Measurements from ENCODE around the gene PLEKHG4B. TPM values are rescaled to one million over a fixed set of nuclear protein-coding genes. Genes with fewer than 3 reads are reported as not detected.

PLEKHG4B gene
- total and polyA plus RNA-seq, 2 of the 4 experiments (the other 2 are of a cell fraction), result 1.1 TPM

DNA sequence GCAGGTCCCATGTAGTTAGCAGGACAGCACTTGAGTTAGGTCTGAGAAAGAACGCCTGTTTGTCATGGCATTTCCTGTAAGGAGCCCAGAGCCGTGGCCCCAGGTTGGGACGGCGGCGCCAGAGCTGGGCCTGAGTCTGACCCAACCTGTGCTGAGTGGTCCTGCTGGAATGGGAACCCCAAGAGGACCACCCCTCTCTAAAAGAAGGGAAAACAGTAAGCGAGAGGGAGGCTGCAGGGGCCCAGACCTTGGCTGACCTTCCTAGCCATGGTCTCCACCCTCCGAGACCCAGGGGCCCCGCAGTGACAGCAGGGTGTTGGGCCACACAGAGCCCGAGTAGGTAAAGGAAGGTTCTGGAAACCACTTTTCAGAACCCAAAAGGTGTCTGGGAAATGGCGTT, 97.5 kb downstream of the PLEKHG4B start:
- Histone ChIP-seq H3K27ac (ENCODE audit: insufficient read depth, low read length) (no peak overlapping the region), H3K56ac (ENCODE audit: extremely low read depth, insufficient read depth, low read length) (no peak overlapping the region), H4K20me1 (ENCODE audit: insufficient read depth, low read length) (peaks cover 2% of the 10 kb centered on the region; the same call in 1 of the 2 replicates), H3K36me3 (ENCODE audit: control insufficient read depth, insufficient read depth, low read length) (no peaks in the 10 kb centered on the region), H3K23ac (ENCODE audit: low read depth, low read length) (no peak overlapping the region), H2BK120ac (ENCODE audit: low read depth, low read length) (no peak overlapping the region), H3K4me3 (ENCODE audit: insufficient read depth, low read depth, low read length) (no peak overlapping the region), H2AK5ac (ENCODE audit: low read depth, low read length) (peak overlapping the region; percentile 4; the same call in 1 of the 2 replicates), H2BK15ac (ENCODE audit: low read depth, low read length) (no peak overlapping the region), H2BK20ac (ENCODE audit: low read depth, low read length) (no peak overlapping the region), H3K79me1 (ENCODE audit: low read depth in 1 of 2, low read length in 2 of 2) (no peaks in the 10 kb centered on the region), H4K5ac (ENCODE audit: low read depth, low read length) (no peak overlapping the region), H3K27me3 (ENCODE audit: control insufficient read depth, insufficient read depth, low read length) (peaks cover 12% of the 10 kb centered on the region; the same call in 1 of the 2 replicates), H3K4me2 (ENCODE audit: low read depth, low read length) (no peak overlapping the region), H3K4me1 (ENCODE audit: control insufficient read depth, insufficient read depth, low read length) (no peaks in the 10 kb centered on the region), H3K9ac (ENCODE audit: low read depth, low read length) (no peak overlapping the region), H3K9me3 (ENCODE audit: control insufficient read depth, insufficient read depth, low read length) (no peaks in the 10 kb centered on the region), H3K18ac (ENCODE audit: low read depth, low read length) (no peak overlapping the region), H3K14ac (replicated peaks; ENCODE audit: low read depth, low read length) (no peak overlapping the region), H3K9me1 (ENCODE audit: insufficient read depth, low read length) (peaks cover 3% of the 10 kb centered on the region; the same call in 1 of the 2 replicates), H4K91ac (ENCODE audit: insufficient read depth, low read depth, low read length) (no peak overlapping the region), H2AFZ (replicated peaks; ENCODE audit: low read length, poor library complexity) (no peak overlapping the region), H3K4ac (ENCODE audit: low read depth, low read length) (no peak overlapping the region), H2AK9ac (replicated peaks; ENCODE audit: low read depth, low read length, poor library complexity) (no peak overlapping the region), H2BK5ac (ENCODE audit: low read depth, low read length, poor library complexity, severe bottlenecking) (no peak overlapping the region), H4K8ac (ENCODE audit: low read depth in 2 of 2, low read length in 2 of 2) (no peak overlapping the region)
- ChIA-PET CTCF (no interaction called here), POLR2A (ENCODE audit: unreplicated experiment) (no interaction called here)
- DNase-seq (no peak), ATAC-seq (ENCODE audit: low read depth) (no peak)
- no TSS peak for BruUV-seq (replicated peaks)
- 96% methylated on average over 5 of the region's 10 CpGs; no CpG with 5 or more reads in 1 of the 2 experiments for WGBS, 2 experiments (ENCODE audit: extremely low coverage in 2 of 2, insufficient read length in 1 of 2)
- intact Hi-C loops (cut with micrococcal nuclease), result no loop called here
- dilution Hi-C loops (cut with HindIII; ENCODE audit: low sequenced_read_pairs, unreplicated experiment), result no loop called here
- in situ Hi-C loops (cut with MboI; ENCODE audit: low sequenced_read_pairs), result no loop called here
- TF ChIP-seq, protein P1, sequence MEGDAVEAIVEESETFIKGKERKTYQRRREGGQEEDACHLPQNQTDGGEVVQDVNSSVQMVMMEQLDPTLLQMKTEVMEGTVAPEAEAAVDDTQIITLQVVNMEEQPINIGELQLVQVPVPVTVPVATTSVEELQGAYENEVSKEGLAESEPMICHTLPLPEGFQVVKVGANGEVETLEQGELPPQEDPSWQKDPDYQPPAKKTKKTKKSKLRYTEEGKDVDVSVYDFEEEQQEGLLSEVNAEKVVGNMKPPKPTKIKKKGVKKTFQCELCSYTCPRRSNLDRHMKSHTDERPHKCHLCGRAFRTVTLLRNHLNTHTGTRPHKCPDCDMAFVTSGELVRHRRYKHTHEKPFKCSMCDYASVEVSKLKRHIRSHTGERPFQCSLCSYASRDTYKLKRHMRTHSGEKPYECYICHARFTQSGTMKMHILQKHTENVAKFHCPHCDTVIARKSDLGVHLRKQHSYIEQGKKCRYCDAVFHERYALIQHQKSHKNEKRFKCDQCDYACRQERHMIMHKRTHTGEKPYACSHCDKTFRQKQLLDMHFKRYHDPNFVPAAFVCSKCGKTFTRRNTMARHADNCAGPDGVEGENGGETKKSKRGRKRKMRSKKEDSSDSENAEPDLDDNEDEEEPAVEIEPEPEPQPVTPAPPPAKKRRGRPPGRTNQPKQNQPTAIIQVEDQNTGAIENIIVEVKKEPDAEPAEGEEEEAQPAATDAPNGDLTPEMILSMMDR (conservative IDR thresholded peaks at IDR 0.05; ENCODE audit: low read depth, low read length), result no peak
- TF ChIP-seq BHLHE40 (IDR thresholded peaks at IDR 0.05; ENCODE audit: low read depth, low read length), result no peak
- no peak for TF ChIP-seq NFE2L2 (IDR thresholded peaks at IDR 0.05; ENCODE audit: low read depth, low read length)
- TF ChIP-seq FOS (IDR thresholded peaks at IDR 0.05; ENCODE audit: low read depth, low read length), result no peak
- TF ChIP-seq SMC3 (IDR thresholded peaks at IDR 0.05; ENCODE audit: low read depth, low read length), result no peak
- TF ChIP-seq, protein P2, sequence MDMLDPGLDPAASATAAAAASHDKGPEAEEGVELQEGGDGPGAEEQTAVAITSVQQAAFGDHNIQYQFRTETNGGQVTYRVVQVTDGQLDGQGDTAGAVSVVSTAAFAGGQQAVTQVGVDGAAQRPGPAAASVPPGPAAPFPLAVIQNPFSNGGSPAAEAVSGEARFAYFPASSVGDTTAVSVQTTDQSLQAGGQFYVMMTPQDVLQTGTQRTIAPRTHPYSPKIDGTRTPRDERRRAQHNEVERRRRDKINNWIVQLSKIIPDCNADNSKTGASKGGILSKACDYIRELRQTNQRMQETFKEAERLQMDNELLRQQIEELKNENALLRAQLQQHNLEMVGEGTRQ (IDR thresholded peaks at IDR 0.05; ENCODE audit: low read depth, low read length), result no peak
- no peak for TF ChIP-seq RCOR1 (IDR thresholded peaks at IDR 0.05; ENCODE audit: insufficient replicate concordance, low read length)
- no peak for TF ChIP-seq CHD1 (IDR thresholded peaks at IDR 0.05; ENCODE audit: low read depth, low read length)

Measured in IMR-90 (cell line).